NCI-H1417 treated with DMSO at 0.1 percent for 48 hours (cell line): ENCODE measurements around the gene SERPINB7.
A peak's percentile ranks its signal among the peaks of the same experiment; 100 is the strongest.

Source experiments
- DNase-seq: peaks from one replicate; lab custom pipeline; 2025; lab: John Stamatoyannopoulos, UW

Gene SERPINB7

DNA sequence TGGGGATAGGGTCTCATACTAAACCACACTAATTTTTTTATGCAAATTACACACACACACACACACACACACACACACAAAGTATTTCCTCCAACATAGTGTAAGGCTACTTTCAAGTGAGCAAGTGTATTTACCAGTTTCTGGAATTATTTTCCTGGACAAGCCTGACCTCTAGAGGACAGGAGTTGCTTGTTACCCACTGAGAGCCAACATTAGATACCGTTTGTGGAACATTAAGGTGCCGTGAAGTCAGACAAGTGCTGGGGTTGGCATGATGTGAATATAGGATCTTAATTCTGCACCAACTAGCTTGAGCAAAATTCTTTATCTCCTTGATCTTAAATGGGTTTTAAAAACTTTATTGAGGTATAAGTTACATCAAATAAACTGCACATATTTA, 72.9 kb downstream of the SERPINB7 start:
- peak; percentile 35 for DNase-seq

DNA sequence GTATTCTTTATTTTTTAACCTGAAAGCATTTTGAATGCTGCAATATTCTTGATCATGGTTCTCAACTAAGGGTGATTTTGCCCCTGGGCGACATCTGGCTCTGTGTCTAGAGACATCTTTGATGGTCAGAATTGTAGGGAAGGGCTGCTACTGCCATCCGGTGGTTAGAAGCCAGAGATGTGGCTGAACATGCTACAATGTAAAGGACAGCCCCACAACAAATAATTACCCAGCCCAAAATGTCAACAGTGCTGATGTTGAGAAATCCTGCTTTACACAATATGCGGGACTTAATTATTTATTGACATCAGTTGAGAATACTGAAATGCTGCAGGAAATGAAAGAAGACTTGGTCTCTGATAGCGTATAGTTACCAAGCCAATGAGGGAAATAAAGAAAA, 74.8 kb downstream of the SERPINB7 start:
- peak; percentile 56 for DNase-seq

DNA sequence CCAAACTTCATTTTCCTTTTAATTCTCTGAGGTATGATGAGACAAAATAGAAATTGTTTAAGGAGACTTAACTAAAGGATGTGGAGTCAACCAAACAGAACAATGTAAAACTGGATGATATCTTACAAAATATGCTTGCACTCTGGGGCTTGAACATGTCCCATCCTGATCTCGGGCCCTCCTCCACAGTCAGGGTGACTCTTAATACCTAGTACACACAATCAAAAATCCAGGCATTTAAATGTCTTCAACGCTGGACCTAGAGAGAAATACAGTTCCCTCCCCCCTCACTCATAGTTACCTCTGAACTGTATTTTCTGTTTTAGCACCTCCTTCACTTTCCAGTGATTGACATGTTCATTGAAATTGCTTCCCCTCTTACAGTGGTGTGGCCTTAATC, 75.4 kb downstream of the SERPINB7 start:
- DNase-seq = no peak
